GM18502 (cell line): ENCODE results near the gene PLEKHM2.

Experiments used
- ATAC-seq: cut with Tn5 transposase; IDR thresholded peaks from one replicate; pipeline ENCODE4 v1.9.1; 2021; ENCODE audit warnings: mild to moderate bottlenecking; ENCODE audit not compliant: unreplicated experiment, poor library complexity

Gene PLEKHM2

GRCh38 chr1:15736038-15736891, 52.1 kb downstream of the PLEKHM2 start, which contains the start of gene SLC25A34:
Gene SLC25A34, plus strand, starts transcription at chr1:15736258. Its CDS starts 228 bp downstream, at chr1:15736486.
- ATAC-seq: no peak

DNA sequence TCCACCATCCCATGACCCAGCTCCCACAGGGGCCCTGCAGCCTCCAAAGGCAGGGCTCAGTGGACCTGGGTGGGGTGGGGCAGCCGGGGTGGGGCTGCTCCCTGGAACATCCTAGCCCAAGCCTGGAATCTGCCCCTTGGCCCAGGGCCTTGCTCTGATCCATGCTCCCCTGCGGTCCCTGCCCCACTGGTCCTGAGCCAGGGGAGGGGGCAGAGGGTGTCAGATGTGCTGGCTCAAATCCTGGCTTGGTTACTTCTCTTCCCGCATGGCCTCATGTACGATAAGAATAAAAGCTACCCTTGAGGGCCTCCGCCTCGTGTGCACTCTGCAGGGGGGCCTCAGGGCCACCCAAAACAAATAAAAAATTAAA, 52.8 kb downstream of the PLEKHM2 start:
- ATAC-seq: no peak

DNA sequence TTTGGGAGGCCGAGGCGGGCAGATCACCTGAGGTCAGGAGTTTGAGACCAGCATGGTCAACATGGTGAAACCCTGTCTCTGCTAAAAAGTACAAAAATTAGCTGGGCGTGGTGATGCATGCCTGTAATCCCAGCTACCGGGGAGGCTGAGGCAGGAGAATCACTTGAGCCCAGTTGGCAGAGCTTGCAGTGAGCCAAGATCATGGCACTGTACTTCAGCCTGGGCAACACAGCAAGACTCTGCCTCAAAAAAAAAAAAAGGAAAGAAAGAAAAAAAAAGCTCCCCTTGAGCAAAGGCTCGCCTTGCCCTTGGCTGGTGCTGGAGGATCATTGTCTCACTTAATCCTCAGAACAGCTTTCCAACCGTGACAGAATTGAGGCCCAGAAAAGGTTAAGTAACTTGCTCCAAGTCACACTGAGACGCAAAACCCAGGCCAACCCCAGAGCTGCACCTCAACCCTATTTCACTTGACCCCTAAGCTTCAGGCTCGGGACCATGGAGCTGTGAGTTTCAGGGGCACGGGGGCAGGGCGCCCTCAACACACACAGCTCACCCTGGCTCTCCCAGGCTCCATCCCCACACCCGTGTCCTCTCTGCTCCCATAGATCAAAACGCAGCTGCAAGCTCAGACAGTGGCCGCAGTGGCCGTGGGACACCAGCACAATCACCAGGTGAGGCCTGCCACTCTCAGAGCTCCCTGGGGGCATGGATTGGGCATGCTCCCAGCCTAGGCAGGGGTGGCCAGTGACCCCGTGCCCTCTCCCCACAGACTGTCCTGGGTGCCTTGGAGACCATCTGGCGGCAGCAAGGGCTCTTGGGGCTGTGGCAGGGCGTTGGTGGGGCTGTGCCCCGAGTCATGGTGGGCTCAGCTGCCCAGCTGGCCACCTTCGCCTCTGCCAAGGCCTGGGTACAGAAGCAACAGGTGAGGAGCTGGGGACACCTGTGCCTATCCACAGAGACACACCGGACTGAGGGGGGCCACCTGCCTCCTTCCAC, 53.5 kb downstream of the PLEKHM2 start:
- no peak for ATAC-seq

DNA sequence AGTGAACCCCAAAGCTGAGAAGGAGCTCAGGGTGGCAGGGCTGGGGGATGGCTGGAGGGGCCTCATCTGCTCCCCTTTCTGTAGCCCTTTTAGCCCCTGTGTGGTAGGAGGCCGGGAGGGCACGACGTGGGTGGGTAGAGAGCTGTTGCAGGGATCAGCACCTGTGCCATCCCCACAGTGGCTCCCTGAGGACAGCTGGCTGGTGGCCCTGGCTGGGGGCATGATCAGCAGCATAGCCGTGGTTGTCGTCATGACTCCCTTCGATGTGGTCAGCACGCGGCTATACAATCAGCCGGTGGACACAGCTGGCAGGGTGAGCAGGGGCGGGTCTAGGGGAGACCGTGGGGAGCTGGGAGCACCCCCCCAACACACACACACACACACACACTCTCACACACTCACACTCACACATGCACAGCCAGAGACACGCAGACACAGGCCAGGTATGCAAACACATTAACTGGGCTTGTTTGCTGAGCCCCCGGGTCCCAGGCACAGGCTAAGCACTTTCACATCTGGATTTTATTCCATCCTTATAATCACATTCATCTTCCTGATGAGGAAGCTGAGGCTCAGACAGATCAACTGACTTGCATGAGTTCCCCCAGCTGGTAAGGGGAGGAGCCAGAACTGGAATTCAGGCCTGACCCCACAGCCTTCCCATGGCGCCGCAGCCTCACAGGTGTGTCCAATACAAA, 54.4 kb downstream of the PLEKHM2 start:
- no peak for ATAC-seq

GRCh38 chr1:15739259-15739658, 55.1 kb downstream of the PLEKHM2 start:
- ATAC-seq: no peak

DNA sequence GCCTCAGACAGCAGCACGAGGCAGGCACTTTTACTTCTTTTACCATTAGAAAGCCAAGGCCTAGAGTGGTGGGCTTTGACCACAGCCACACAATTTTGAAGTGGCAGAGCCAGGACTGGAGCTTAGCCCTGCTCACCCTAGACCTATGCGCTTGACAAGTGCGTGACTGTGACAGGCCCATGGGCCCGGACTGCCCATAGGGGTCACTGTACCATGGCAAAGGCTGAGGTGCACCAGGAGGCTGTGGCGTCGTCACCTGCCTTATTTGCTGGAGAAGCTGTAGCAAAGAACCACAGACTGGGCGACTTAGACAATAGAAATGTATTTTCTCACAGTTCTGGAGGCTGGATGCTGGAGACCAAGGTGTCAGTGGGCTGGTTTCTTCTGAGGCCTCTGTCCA, 55.6 kb downstream of the PLEKHM2 start:
- no peak for ATAC-seq

DNA sequence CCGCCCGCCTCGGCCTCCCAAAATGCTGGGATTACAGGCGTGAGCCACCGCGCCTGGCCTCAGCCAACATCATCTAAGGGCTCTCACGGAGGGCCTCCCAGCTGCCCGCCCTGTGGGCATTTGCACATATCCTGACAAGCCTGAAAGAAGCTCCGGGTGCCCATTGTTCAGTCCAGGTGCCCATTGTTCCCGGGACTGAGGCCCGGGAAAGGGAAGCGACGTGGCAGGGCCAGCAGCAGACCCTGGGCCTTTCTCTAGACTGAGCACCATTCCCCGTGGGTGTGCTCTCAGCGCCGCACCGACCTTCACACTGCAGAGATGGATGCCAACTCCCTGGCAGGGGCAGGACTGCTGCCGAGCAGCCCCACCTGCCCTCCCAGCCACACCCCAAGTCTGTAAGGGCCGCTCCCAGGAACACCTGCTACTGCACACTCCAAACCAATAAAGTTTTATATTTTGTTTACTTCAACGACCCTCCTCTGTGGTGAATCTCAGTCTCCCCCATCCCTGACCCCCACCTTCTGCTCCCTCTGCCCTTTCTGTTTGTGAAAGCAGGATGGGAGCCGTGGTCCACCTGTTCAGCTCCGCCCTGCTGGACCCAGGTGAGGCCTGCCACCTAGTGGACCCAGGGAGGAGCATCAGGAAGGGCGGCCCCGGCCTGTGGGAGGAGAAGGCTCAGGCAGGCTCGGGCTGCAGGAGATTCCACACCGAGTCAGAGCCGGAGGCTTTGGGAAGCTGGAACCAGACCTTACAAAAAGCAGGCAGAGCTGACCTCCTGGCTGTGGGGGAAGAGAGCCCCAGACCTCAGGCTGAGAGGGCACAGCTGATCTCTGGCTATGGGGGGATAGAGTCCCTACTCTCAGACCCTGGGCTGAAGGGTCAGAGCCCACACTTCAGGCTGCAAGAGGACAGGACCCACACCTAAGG, 57.1 kb downstream of the PLEKHM2 start:
- ATAC-seq: no peak

DNA sequence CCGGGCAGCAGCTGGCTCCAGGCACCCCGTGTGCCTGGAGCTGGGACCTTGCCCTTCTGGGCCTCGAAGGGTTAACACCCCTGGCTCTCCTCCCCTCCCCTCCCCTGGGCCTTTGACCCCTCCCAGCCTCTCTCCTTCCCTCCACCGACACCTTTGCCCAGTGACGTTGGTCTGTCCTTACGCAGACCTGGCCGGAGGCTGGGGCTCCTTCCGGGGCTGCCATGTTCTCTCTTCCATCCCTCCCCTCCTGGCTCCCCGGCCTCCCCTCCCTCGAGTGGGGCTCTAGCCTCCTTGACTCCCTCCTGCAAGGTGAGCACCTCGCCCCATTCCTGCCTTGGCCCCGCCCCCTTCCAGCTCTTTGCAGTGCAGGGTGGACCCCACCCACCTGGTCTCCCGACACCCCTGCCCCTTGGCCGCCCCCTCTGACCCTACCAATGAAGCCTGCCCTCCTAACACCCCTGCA, 58.2 kb downstream of the PLEKHM2 start, which contains the start of gene TMEM82:
TSS of gene TMEM82 (plus strand) at position 161 of the 463 bp plus-strand sequence. CDS start at position 222, 61 bp downstream.
- no peak for ATAC-seq

GRCh38 chr1:15744122-15744679, 60.1 kb downstream of the PLEKHM2 start:
- ATAC-seq: no peak

DNA sequence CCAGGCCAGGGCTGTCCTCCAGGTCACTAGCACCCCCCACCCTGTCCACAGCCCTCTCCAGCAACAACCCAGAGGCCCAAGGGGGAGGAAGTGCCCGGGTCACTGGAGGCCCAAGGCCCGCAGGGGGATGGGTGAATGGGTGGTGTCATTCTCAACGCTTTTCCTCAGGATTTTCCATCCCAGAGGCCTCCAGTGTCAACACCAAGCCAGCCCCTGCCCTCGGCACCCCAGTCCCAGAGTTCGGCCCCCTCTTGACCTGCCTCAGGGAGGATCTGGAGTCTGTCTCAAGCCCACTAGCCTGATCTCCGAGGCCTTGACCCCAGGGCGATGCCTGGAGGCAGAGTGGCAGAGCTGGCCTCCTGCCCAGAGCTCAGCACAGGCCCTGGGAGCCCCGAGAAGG, 63.3 kb downstream of the PLEKHM2 start:
- no peak for ATAC-seq

GRCh38 chr1:15748264-15748663, 64.1 kb downstream of the PLEKHM2 start:
- ATAC-seq: no peak

GRCh38 chr1:15748690-15749398, 64.7 kb downstream of the PLEKHM2 start:
- no peak for ATAC-seq

GRCh38 chr1:15749399-15750291, 65.5 kb downstream of the PLEKHM2 start:
- ATAC-seq: no peak

DNA sequence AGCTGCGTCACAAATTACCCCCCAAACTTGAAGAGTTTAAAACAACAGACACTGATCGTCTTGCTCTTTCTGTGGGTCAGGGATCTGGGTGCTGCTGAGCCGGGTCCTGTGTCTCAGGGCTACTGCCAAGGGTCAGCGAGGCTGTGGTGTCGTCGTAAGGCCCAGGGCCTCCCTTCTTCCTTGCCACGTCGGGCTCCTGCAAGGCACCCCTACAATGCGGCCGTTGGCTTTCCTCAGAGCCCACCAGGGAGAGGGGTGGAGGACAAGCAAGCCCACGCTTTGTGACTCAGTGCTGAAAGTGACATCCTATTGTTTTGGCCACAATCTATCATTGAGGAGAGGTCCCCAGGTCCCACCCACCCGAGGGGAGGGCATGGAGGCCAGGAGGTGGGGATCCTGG, 66.8 kb downstream of the PLEKHM2 start:
- ATAC-seq: no peak

- no peak for ATAC-seq
Observed at GRCh38 chr1:15751717-15752116, 67.6 kb downstream of the PLEKHM2 start.

- no peak for ATAC-seq
Observed at GRCh38 chr1:15753776-15754175, 69.7 kb downstream of the PLEKHM2 start.

DNA sequence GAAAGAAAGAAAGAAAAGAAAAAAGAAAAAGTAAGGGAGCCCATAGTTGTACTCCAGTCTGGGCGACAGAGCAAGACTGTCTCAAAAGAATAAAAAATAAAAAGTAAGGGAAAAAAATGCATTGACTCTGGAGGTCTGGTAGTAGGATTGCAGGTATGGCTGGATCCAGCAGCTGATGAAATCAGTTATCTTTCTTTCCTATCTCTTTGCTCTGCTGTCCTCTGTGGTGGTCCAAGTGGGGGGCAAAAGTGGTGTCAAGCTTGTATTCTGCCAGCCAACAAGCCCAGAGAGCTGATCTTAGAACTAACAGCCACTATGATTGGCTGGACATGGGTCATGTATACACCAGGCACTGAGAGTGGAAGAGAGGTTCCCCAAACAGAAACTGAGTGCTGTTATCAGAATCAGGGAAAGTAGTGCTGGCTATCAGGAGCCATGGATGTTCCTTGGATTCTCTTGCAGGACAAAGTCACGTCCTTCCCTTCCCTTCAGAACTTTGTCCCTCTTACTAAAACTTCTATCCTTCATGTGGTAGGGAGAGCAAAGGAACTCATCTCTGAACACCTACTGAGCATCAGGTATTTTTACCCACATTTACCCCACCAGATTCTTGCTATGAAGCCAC, 71.0 kb downstream of the PLEKHM2 start:
- ATAC-seq: no peak
